Frontal cortex (tissue), 4 donors: ENCODE results near the gene IL1RAPL2. TPM values are rescaled to one million over a fixed set of nuclear protein-coding genes. Genes with fewer than 3 reads are reported as not detected.
A peak's percentile ranks its signal among the peaks of the same experiment; 100 is the strongest.
"Not testable (repeated sequence)": the region's sequence is repeated elsewhere in the genome, so short reads cannot be mapped to it uniquely, and the experiment has no call there.

Source experiments
- DNase-seq, 2 donors: peaks; one replicate each; pipeline ENCODE4 v3.0.0; 2012; ENCODE audit warnings: low spot score in 2 of 2
- FAIRE-seq: peaks from 2 replicates; lab custom pipeline; 2012; peaks lifted over from hg19 to GRCh38; lab: Jason Lieb, UNC
- total RNA-seq: library from RNA; depleted of rRNA; stranded (reverse); fragments of >200 nt; gene quantifications from one replicate; pipeline ENCODE4 v1.2.3, GENCODE V29; 2014
- donor health status: control.
- donor health status: control.
- donor health status: control.

The IL1RAPL2 gene
- total RNA-seq = 8.2 TPM

- FAIRE-seq (no peak), DNase-seq (peak in 1 of 2 donors; percentile 29)
Observed at GRCh38 chrX:104565791-104566680, at the start of gene IL1RAPL2. TSS of gene IL1RAPL2 (plus strand) at chrX:104566199.

- no peak for FAIRE-seq
- no peak for DNase-seq
Observed at GRCh38 chrX:104522386-104522785, 43.6 kb upstream of the IL1RAPL2 start.

GRCh38 chrX:104523858-104524257 is 42.1 kb upstream of the IL1RAPL2 start:
- FAIRE-seq (no peak), DNase-seq (no peak)

GRCh38 chrX:104539081-104539480 is 26.9 kb upstream of the IL1RAPL2 start:
- FAIRE-seq (no peak), DNase-seq (no peak)

- FAIRE-seq, DNase-seq: not testable (repeated sequence)
Observed at GRCh38 chrX:104542447-104542846, 23.6 kb upstream of the IL1RAPL2 start.

- DNase-seq = no peak
- FAIRE-seq = no peak
Observed at GRCh38 chrX:104564335-104564734, 1.7 kb upstream of the IL1RAPL2 start.

- DNase-seq = no peak
- FAIRE-seq = no peak
Observed at GRCh38 chrX:104564921-104565703, 887 bp upstream of the IL1RAPL2 start.

- DNase-seq (no peak), FAIRE-seq (no peak)
Observed at GRCh38 chrX:104566681-104567501, 892 bp downstream of the IL1RAPL2 start.

- DNase-seq (no peak), FAIRE-seq (no peak)
Observed at GRCh38 chrX:104567506-104567905, 1.5 kb downstream of the IL1RAPL2 start.

GRCh38 chrX:104568304-104568915 is 2.4 kb downstream of the IL1RAPL2 start:
- FAIRE-seq (no peak), DNase-seq (no peak)

- DNase-seq = no peak
- no peak for FAIRE-seq
Observed at GRCh38 chrX:104618106-104618895, 52.3 kb downstream of the IL1RAPL2 start.

GRCh38 chrX:104621781-104622180 is 55.8 kb downstream of the IL1RAPL2 start:
- FAIRE-seq = no peak
- DNase-seq = no peak

- FAIRE-seq (no peak), DNase-seq (no peak)
Observed at GRCh38 chrX:104641176-104641575, 75.2 kb downstream of the IL1RAPL2 start.

GRCh38 chrX:104647084-104647483 is 81.1 kb downstream of the IL1RAPL2 start:
- DNase-seq (no peak), FAIRE-seq (no peak)

GRCh38 chrX:104659005-104659744 is 93.2 kb downstream of the IL1RAPL2 start:
- FAIRE-seq (no peak), DNase-seq (no peak)

GRCh38 chrX:104660092-104660491 is 94.1 kb downstream of the IL1RAPL2 start:
- DNase-seq (no peak), FAIRE-seq (no peak)

- FAIRE-seq = no peak
Observed at GRCh38 chrX:104662694-104663093, 96.7 kb downstream of the IL1RAPL2 start.

GRCh38 chrX:104665691-104666090 is 99.7 kb downstream of the IL1RAPL2 start:
- FAIRE-seq (no peak), DNase-seq (no peak)

More at GRCh38 chrX:104662694-104663093, 96.7 kb downstream of the IL1RAPL2 start:
- no peak for DNase-seq
